ENCODE measurements around the gene PRKACA. TPM values are rescaled to one million over a fixed set of nuclear protein-coding genes. Genes with fewer than 3 reads are reported as not detected.

PRKACA gene
- total and polyA plus RNA-seq, 4 donors, result 53.7 to 125 (median 89.4) TPM

DNA sequence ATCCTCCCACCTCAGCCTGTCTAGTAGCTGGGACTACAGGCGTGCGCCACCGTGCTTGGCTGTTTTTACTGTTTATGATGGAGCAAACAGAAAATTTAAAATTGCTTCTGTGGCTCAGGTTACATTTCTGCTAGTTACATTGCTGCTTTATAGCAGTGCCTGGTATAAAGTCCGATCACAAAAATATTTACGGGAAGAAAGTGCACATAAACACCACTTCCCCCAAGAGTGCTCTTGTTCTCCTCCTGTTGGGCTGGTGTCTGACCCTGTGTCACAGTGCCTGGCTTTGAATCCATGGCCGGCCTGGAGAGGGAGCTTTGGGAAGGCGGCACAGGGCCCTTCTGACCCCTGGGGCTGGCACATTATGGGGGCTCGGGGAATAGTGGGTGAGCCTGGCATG, 11.9 kb downstream of the PRKACA start:
- DNase-seq, result no peak
- H3K27ac ChIP-seq (ENCODE audit: low read depth in 1 of 2, low read length in 2 of 2), result no peak overlapping the region
- intact Hi-C loops (cut with DNase I), result no loop called here

GRCh38 chr19:14103310-14103709, 14.3 kb downstream of the PRKACA start:
- no peak for ATAC-seq (ENCODE audit: low FRiP score)

More for the DNA sequence above, 11.9 kb downstream of the PRKACA start:
- Histone ChIP-seq H3K4me1 (ENCODE audit: control insufficient read depth in 1 of 2, insufficient read depth in 2 of 2, low read length in 2 of 2) (no peaks in the 10 kb centered on the region), H3K36me3 (ENCODE audit: control insufficient read depth in 1 of 2, insufficient read depth in 2 of 2, low read length in 1 of 2) (peaks cover 0 to 3% of the 10 kb centered on the region in 2 donors), H3K4me3 (ENCODE audit: low read length in 2 of 2) (no peak overlapping the region), H3K9me3 (ENCODE audit: control insufficient read depth, low read length) (no peaks in the 10 kb centered on the region), H3K27me3 (ENCODE audit: control insufficient read depth in 1 of 2, insufficient read depth in 2 of 2, low read length in 1 of 2) (no peaks in the 10 kb centered on the region)
- 77 to 79% methylated on average over 8 of the region's 8 CpGs for WGBS, 2 donors
- no peak for ATAC-seq (ENCODE audit: low FRiP score)

GRCh38 chr19:14102756-14103155, 14.8 kb downstream of the PRKACA start:
- Histone ChIP-seq H3K27me3 (ENCODE audit: control insufficient read depth in 1 of 2, insufficient read depth in 2 of 2, low read length in 1 of 2) (no peaks in the 10 kb centered on the region), H3K4me3 (ENCODE audit: low read length in 2 of 2) (no peak overlapping the region), H3K36me3 (ENCODE audit: control insufficient read depth in 1 of 2, insufficient read depth in 2 of 2, low read length in 1 of 2) (peaks cover 0 to 5% of the 10 kb centered on the region in 2 donors), H3K4me1 (ENCODE audit: control insufficient read depth in 1 of 2, insufficient read depth in 2 of 2, low read length in 2 of 2) (no peaks in the 10 kb centered on the region), H3K9me3 (ENCODE audit: control insufficient read depth, low read length) (no peaks in the 10 kb centered on the region), H3K27ac (ENCODE audit: low read depth in 1 of 2, low read length in 2 of 2) (no peak overlapping the region)
- intact Hi-C loops (cut with DNase I), result no loop called here
- ATAC-seq (ENCODE audit: low FRiP score) (no peak), DNase-seq (no peak)
- WGBS, 2 donors, result 88 to 89% methylated on average over 10 of the region's 10 CpGs

More at GRCh38 chr19:14103310-14103709, 14.3 kb downstream of the PRKACA start:
- no peak overlapping the region for H3K4me3 ChIP-seq (ENCODE audit: low read length in 2 of 2)
- no peak for DNase-seq
- H3K9me3 ChIP-seq (ENCODE audit: control insufficient read depth, low read length), result no peaks in the 10 kb centered on the region
- no peaks in the 10 kb centered on the region for H3K4me1 ChIP-seq (ENCODE audit: control insufficient read depth in 1 of 2, insufficient read depth in 2 of 2, low read length in 2 of 2)
- WGBS, 2 donors, result 91 to 100% methylated on average over 1 of the region's 1 CpG
- peaks cover 0 to 5% of the 10 kb centered on the region in 2 donors for H3K36me3 ChIP-seq (ENCODE audit: control insufficient read depth in 1 of 2, insufficient read depth in 2 of 2, low read length in 1 of 2)
- no peaks in the 10 kb centered on the region for H3K27me3 ChIP-seq (ENCODE audit: control insufficient read depth in 1 of 2, insufficient read depth in 2 of 2, low read length in 1 of 2)
- intact Hi-C loops (cut with DNase I), result no loop called here
- H3K27ac ChIP-seq (ENCODE audit: low read depth in 1 of 2, low read length in 2 of 2), result no peak overlapping the region

- no peaks in the 10 kb centered on the region for H3K4me1 ChIP-seq (ENCODE audit: control insufficient read depth in 1 of 2, insufficient read depth in 2 of 2, low read length in 2 of 2)
- H3K27ac ChIP-seq (ENCODE audit: low read depth in 1 of 2, low read length in 2 of 2), result no peak overlapping the region
- intact Hi-C loops (cut with DNase I), result no loop called here
- no peak overlapping the region for H3K4me3 ChIP-seq (ENCODE audit: low read length in 2 of 2)
- DNase-seq (no peak), ATAC-seq (ENCODE audit: low FRiP score) (no peak)
- no peaks in the 10 kb centered on the region for H3K27me3 ChIP-seq (ENCODE audit: control insufficient read depth in 1 of 2, insufficient read depth in 2 of 2, low read length in 1 of 2)
- WGBS, 2 donors, result 64 to 67% methylated on average over 11 of the region's 11 CpGs
- H3K36me3 ChIP-seq (ENCODE audit: control insufficient read depth in 1 of 2, insufficient read depth in 2 of 2, low read length in 1 of 2), result peaks cover 0 to 5% of the 10 kb centered on the region in 2 donors
- no peaks in the 10 kb centered on the region for H3K9me3 ChIP-seq (ENCODE audit: control insufficient read depth, low read length)
Measured at GRCh38 chr19:14102102-14102696, 15.4 kb downstream of the PRKACA start.

DNA sequence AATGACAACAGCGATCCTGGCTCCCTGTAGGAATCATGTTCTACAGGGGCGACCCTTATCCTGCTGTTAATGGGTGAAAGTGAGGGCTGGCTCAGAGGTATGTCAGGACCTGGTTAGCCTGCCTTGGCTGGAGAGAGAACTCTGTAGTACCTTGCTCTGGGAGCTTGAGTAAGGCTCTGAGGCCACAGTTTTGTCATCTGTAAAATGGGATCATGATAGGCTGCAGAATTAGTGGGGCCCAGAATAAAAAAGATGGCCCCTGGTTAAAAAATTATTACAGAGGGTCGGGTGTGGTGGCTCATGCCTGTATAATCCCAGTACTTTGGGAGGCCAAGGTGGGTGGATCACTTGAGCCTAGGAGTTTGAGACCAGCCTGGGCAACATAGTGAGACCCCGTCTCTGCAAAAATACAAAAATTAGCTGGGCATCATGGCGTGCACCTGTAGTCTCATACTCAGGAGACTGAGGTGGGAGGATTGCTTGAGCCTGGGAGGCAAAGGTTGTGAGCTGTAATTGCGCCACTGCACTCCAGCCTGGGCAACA, 16.5 kb downstream of the PRKACA start:
- 94% methylated on average over 6 of the region's 6 CpGs for WGBS, 2 donors
- no peak overlapping the region for H3K27ac ChIP-seq (ENCODE audit: low read depth in 1 of 2, low read length in 2 of 2)
- H3K36me3 ChIP-seq (ENCODE audit: control insufficient read depth in 1 of 2, insufficient read depth in 2 of 2, low read length in 1 of 2), result peaks cover 0 to 5% of the 10 kb centered on the region in 2 donors
- intact Hi-C loops (cut with DNase I), result no loop called here
- H3K9me3 ChIP-seq (ENCODE audit: control insufficient read depth, low read length), result no peaks in the 10 kb centered on the region
- ATAC-seq (ENCODE audit: low FRiP score) (no peak), DNase-seq (no peak)
- H3K4me3 ChIP-seq (ENCODE audit: low read length in 2 of 2), result no peak overlapping the region
- H3K27me3 ChIP-seq (ENCODE audit: control insufficient read depth in 1 of 2, insufficient read depth in 2 of 2, low read length in 1 of 2), result no peaks in the 10 kb centered on the region
- H3K4me1 ChIP-seq (ENCODE audit: control insufficient read depth in 1 of 2, insufficient read depth in 2 of 2, low read length in 2 of 2), result no peaks in the 10 kb centered on the region

DNA sequence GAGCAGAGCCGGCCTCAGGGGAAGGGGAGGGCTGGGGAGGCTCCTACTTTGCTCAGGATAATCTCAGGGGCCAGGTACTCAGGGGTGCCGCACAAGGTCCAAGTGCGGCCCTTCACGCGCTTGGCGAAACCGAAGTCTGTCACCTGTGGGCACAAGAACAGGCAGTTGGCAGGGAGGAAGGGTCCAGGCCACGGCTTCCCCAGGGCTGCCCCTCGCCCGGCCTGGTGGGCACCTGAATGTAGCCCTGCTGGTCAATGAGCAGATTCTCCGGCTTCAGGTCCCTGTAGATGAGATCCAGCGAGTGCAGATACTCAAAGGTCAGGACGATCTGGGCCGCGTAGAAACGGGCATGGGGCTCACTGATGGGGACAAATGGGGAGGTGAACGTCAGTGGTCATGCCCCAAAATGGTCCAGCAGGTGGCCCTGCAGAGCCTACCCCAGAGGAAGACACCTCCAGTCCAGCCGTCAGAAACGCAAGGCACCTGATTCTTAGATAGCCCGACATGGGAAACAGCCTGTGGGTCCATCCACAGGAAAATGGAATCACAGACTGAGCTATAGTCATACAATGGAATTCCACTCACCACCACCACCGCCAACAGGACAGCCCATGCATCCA, 19.9 kb downstream of the PRKACA start:
- Histone ChIP-seq H3K4me3 (ENCODE audit: low read length in 2 of 2) (no peak overlapping the region), H3K36me3 (ENCODE audit: control insufficient read depth in 1 of 2, insufficient read depth in 2 of 2, low read length in 1 of 2) (peaks cover 0 to 2% of the 10 kb centered on the region in 2 donors), H3K9me3 (ENCODE audit: control insufficient read depth, low read length) (no peaks in the 10 kb centered on the region), H3K27me3 (ENCODE audit: control insufficient read depth in 1 of 2, insufficient read depth in 2 of 2, low read length in 1 of 2) (no peaks in the 10 kb centered on the region), H3K27ac (ENCODE audit: low read depth in 1 of 2, low read length in 2 of 2) (no peak overlapping the region), H3K4me1 (ENCODE audit: control insufficient read depth in 1 of 2, insufficient read depth in 2 of 2, low read length in 2 of 2) (no peaks in the 10 kb centered on the region)
- ATAC-seq (ENCODE audit: low FRiP score) (no peak), DNase-seq (no peak)
- WGBS, 2 donors, result 70 to 74% methylated on average over 21 of the region's 21 CpGs
- intact Hi-C loops (cut with DNase I), result loop anchor here in 1 of 2 donors (2.0 kb wide), 1 partner anchor 17 kb away; no protein-coding TSS in a partner anchor

GRCh38 chr19:14096272-14096992, 21.1 kb downstream of the PRKACA start:
- 90 to 94% methylated on average over 11 of the region's 11 CpGs for WGBS, 2 donors
- ATAC-seq (ENCODE audit: low FRiP score) (no peak), DNase-seq (no peak)
- H3K36me3 ChIP-seq (ENCODE audit: control insufficient read depth in 1 of 2, insufficient read depth in 2 of 2, low read length in 1 of 2), result peaks cover 0 to 2% of the 10 kb centered on the region in 2 donors
- no peaks in the 10 kb centered on the region for H3K27me3 ChIP-seq (ENCODE audit: control insufficient read depth in 1 of 2, insufficient read depth in 2 of 2, low read length in 1 of 2)
- H3K4me3 ChIP-seq (ENCODE audit: low read length in 2 of 2), result no peak overlapping the region
- H3K27ac ChIP-seq (ENCODE audit: low read depth in 1 of 2, low read length in 2 of 2), result no peak overlapping the region
- no peaks in the 10 kb centered on the region for H3K4me1 ChIP-seq (ENCODE audit: control insufficient read depth in 1 of 2, insufficient read depth in 2 of 2, low read length in 2 of 2)
- intact Hi-C loops (cut with DNase I), result loop anchor here in 1 of 2 donors (2.0 kb wide), 1 partner anchor 18 kb away; no protein-coding TSS in a partner anchor
- H3K9me3 ChIP-seq (ENCODE audit: control insufficient read depth, low read length), result no peaks in the 10 kb centered on the region

GRCh38 chr19:14094854-14095253, 22.7 kb downstream of the PRKACA start:
- no peak for ATAC-seq (ENCODE audit: low FRiP score)

More at GRCh38 chr19:14094854-14095253, 22.7 kb downstream of the PRKACA start:
- Histone ChIP-seq H3K4me3 (ENCODE audit: low read length in 2 of 2) (no peak overlapping the region), H3K27me3 (ENCODE audit: control insufficient read depth in 1 of 2, insufficient read depth in 2 of 2, low read length in 1 of 2) (no peaks in the 10 kb centered on the region), H3K9me3 (ENCODE audit: control insufficient read depth, low read length) (no peaks in the 10 kb centered on the region), H3K4me1 (ENCODE audit: control insufficient read depth in 1 of 2, insufficient read depth in 2 of 2, low read length in 2 of 2) (no peaks in the 10 kb centered on the region), H3K36me3 (ENCODE audit: control insufficient read depth in 1 of 2, insufficient read depth in 2 of 2, low read length in 1 of 2) (no peaks in the 10 kb centered on the region), H3K27ac (ENCODE audit: low read depth in 1 of 2, low read length in 2 of 2) (no peak overlapping the region)
- 85 to 89% methylated on average over 7 of the region's 7 CpGs for whole genome bisulfite sequencing, 2 donors
- intact Hi-C loops (cut with DNase I), result no loop called here
- DNase-seq, result no peak

Data from aorta (tissue), 5 donors.